Measurements from ENCODE around the gene DGCR6L. TPM values are rescaled to one million over a fixed set of nuclear protein-coding genes. Genes with fewer than 3 reads are reported as not detected.
"Not testable (repeated sequence)": the region's sequence is repeated elsewhere in the genome, so short reads cannot be mapped to it uniquely, and the experiment has no call there.

Gene DGCR6L
- total RNA-seq, 4 donors from 2014 or later, result 39.8 to 69.2 (median 60.4) TPM

GRCh38 chr22:20273758-20274181 lies 46.1 kb downstream of the DGCR6L start:
- WGBS, 2 donors (ENCODE audit: low coverage in 1 of 2), result no CpG with 5 or more reads among the region's 12 CpGs
- Histone ChIP-seq H3K36me3 (no peaks in the 10 kb centered on the region), H3K27me3 (no peaks in the 10 kb centered on the region), H3K9me3 (no peaks in the 10 kb centered on the region), H3K4me3 (no peak overlapping the region), H3K4me1 (peaks cover 0 to 1% (median 0%) of the 10 kb centered on the region in 3 donors), H3K27ac (no peak overlapping the region)
- ATAC-seq, result no peak
- TF ChIP-seq EP300 (IDR thresholded peaks at IDR 0.05) (no peak), CTCF (IDR thresholded peaks at IDR 0.05) (no peak), POLR2AphosphoS5 (IDR thresholded peaks at IDR 0.05) (no peak), POLR2A (IDR thresholded peaks at IDR 0.05) (no peak)

DNA sequence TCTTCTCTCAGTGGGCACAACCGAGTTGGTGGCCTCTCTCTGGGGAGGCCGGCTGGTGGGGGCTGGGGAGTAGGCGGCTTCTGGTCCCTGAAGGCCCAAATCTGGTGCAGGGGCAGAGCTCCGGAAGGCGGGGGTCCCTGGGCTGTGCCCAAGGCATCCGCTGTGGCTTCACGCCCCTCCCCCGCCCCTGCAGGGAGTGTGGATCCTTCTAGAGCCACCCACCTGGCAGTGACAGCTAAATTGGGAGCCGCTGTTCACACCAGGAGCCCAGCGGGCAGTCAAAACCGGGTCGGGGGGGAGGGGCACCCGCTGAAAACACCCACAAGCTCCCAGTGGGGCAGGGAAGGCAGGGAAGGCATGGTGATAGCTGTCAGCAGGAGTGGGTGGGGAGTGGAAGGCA lies 47.2 kb downstream of the DGCR6L start:
- Histone ChIP-seq H3K4me1 (peaks cover 0 to 10% (median 3%) of the 10 kb centered on the region in 3 donors), H3K27me3 (peaks cover 3% of the 10 kb centered on the region), H3K27ac (no peak overlapping the region), H3K36me3 (no peaks in the 10 kb centered on the region), H3K9me3 (no peaks in the 10 kb centered on the region), H3K4me3 (no peak overlapping the region)
- ATAC-seq, result no peak
- WGBS, 2 donors (ENCODE audit: low coverage in 1 of 2), result no CpG with 5 or more reads among the region's 13 CpGs
- TF ChIP-seq CTCF (IDR thresholded peaks at IDR 0.05) (no peak), EP300 (IDR thresholded peaks at IDR 0.05) (no peak), POLR2AphosphoS5 (IDR thresholded peaks at IDR 0.05) (no peak)

DNA sequence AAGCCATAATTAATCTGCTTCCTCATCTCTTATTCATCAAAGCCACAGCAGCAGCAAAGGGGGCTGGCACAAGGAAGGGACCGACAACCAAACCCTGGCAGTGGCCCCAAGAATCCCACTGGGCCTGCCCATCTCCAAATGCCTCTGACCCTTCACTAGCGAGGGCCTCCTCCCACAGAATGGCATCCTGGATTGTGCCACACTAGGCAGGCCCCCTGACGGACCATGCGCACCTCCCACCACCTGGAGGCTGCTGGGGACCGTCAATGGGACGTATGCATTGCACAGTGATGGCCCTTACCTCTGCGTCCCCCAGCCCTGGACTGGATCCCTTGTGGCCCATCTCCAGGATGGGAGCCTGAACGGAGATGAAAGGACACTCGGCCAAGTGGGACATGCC lies 47.7 kb downstream of the DGCR6L start:
- peaks cover 8% of the 10 kb centered on the region for H3K27me3 ChIP-seq
- H3K9me3 ChIP-seq, result no peaks in the 10 kb centered on the region
- no peaks in the 10 kb centered on the region for H3K36me3 ChIP-seq
- H3K4me3 ChIP-seq, result no peak overlapping the region
- no peak for TF ChIP-seq POLR2A (IDR thresholded peaks at IDR 0.05)
- no peak for TF ChIP-seq EP300 (IDR thresholded peaks at IDR 0.05)
- no peak for TF ChIP-seq CTCF (IDR thresholded peaks at IDR 0.05)
- TF ChIP-seq POLR2AphosphoS5 (IDR thresholded peaks at IDR 0.05), result no peak
- 80% methylated on average over 1 of the region's 9 CpGs; no CpG with 5 or more reads in 1 of the 2 donors for WGBS, 2 donors (ENCODE audit: low coverage in 1 of 2)
- no peak overlapping the region for H3K27ac ChIP-seq
- H3K4me1 ChIP-seq, result peaks cover 0 to 15% (median 9%) of the 10 kb centered on the region in 3 donors
- ATAC-seq, result no peak

- Histone ChIP-seq H3K4me1 (peaks cover 0 to 19% (median 10%) of the 10 kb centered on the region in 3 donors), H3K9me3 (no peaks in the 10 kb centered on the region), H3K36me3 (no peaks in the 10 kb centered on the region), H3K27ac (no peak overlapping the region), H3K27me3 (peaks cover 12% of the 10 kb centered on the region), H3K4me3 (no peak overlapping the region)
- ATAC-seq, result no peak
- TF ChIP-seq CTCF (IDR thresholded peaks at IDR 0.05) (no peak), POLR2AphosphoS5 (IDR thresholded peaks at IDR 0.05) (no peak), POLR2A (IDR thresholded peaks at IDR 0.05) (no peak), EP300 (IDR thresholded peaks at IDR 0.05) (no peak)
- 100% methylated on average over 2 of the region's 14 CpGs; no CpG with 5 or more reads in 1 of the 2 donors for WGBS, 2 donors (ENCODE audit: low coverage in 1 of 2)
These were observed 48.5 kb downstream of the DGCR6L start for GRCh38 chr22:20271114-20271994.

- not testable (repeated sequence) for H3K27ac ChIP-seq, H3K4me3 ChIP-seq, H3K36me3 ChIP-seq, H3K9me3 ChIP-seq, ATAC-seq
- Histone ChIP-seq H3K4me1 (peaks cover 0 to 19% (median 10%) of the 10 kb centered on the region in 3 donors), H3K27me3 (peaks cover 12% of the 10 kb centered on the region)
- no CpG with 5 or more reads among the region's 23 CpGs for WGBS, 2 donors (ENCODE audit: low coverage in 1 of 2)
These were observed 49.4 kb downstream of the DGCR6L start for GRCh38 chr22:20270190-20271113.

- peaks cover 12% of the 10 kb centered on the region for H3K27me3 ChIP-seq
- not testable (repeated sequence) for ATAC-seq
- WGBS, 2 donors (ENCODE audit: low coverage in 1 of 2), result no CpG with 5 or more reads among the region's 8 CpGs
These were observed 50.2 kb downstream of the DGCR6L start for GRCh38 chr22:20269673-20270072.

DNA sequence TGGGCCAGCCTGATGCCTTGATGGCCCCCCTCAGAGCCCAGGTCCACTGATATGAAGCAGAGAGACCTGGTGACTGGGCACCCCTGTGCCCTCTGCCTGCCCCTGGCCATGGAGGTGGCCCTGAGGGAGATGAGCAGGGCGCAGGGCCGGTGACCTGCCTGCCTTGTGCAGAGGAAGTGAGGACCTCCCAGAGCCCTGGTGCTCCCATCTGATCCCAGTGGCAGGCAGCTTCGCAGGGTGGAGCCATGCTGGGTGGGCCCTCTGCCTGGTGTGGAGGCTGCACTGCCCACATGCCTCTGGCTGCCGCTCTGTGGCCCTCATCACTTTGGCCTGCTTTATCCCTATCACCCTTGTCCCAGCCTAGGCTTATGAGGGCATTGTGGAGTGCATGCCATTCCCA lies 50.7 kb downstream of the DGCR6L start:
- no CpG with 5 or more reads among the region's 4 CpGs for WGBS, 2 donors (ENCODE audit: low coverage in 1 of 2)
- Histone ChIP-seq H3K27me3 (peaks cover 12% of the 10 kb centered on the region), H3K4me1 (peaks cover 0 to 19% (median 10%) of the 10 kb centered on the region in 3 donors)
- H3K27ac ChIP-seq, ATAC-seq, H3K36me3 ChIP-seq, H3K4me3 ChIP-seq, H3K9me3 ChIP-seq: not testable (repeated sequence)

More at GRCh38 chr22:20269673-20270072, 50.2 kb downstream of the DGCR6L start:
- not testable (repeated sequence) for H3K9me3 ChIP-seq, H3K27ac ChIP-seq, H3K4me3 ChIP-seq, H3K36me3 ChIP-seq
- H3K4me1 ChIP-seq, result peaks cover 0 to 19% (median 10%) of the 10 kb centered on the region in 3 donors
